Dermis microvascular lymphatic vessel endothelial cell (primary cell): ENCODE data around the gene MORN5. TPM values are rescaled to one million over a fixed set of nuclear protein-coding genes. Genes with fewer than 3 reads are reported as not detected.
A peak's percentile ranks its signal among the peaks of the same experiment; 100 is the strongest.

Experiments
- DNase-seq, 2 donors: peaks; one replicate each; pipeline versions ENCODE4 v3.0.0 to v3.0.0-alpha.2; 2010; ENCODE audit warnings: low read depth in 2 of 2
- total RNA-seq: library from RNA; depleted of rRNA; stranded (reverse); fragments of >200 nt; gene quantifications from 2 replicates; pipeline ENCODE4 v1.2.1, GENCODE V29; 2014

The MORN5 gene
- total RNA-seq, 1 donor from 2014 or later = not detected

DNA sequence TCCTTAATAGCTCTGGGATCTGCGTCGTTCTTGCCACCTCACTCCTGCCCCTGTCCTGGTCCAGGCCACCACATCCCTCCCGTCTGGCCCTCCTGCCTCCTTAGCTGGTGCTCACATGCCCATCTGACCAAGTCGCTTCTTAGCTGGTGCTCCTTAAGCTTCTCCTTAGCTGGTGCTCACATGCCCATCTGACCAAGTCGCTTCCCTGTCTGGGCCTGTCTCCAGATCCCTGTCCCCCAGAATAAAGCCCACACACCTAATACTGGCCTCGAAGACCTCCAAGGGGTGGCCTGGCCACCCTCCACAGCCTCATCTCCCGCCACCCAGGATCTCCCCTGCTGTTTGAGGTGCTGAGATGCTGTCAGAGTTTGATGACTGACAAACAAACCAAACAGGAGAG, 35.2 kb upstream of the MORN5 start:
- no peak for DNase-seq

GRCh38 chr9:122125158-122125508, 34.6 kb upstream of the MORN5 start:
- peak; percentile 45 to 80 for DNase-seq

DNA sequence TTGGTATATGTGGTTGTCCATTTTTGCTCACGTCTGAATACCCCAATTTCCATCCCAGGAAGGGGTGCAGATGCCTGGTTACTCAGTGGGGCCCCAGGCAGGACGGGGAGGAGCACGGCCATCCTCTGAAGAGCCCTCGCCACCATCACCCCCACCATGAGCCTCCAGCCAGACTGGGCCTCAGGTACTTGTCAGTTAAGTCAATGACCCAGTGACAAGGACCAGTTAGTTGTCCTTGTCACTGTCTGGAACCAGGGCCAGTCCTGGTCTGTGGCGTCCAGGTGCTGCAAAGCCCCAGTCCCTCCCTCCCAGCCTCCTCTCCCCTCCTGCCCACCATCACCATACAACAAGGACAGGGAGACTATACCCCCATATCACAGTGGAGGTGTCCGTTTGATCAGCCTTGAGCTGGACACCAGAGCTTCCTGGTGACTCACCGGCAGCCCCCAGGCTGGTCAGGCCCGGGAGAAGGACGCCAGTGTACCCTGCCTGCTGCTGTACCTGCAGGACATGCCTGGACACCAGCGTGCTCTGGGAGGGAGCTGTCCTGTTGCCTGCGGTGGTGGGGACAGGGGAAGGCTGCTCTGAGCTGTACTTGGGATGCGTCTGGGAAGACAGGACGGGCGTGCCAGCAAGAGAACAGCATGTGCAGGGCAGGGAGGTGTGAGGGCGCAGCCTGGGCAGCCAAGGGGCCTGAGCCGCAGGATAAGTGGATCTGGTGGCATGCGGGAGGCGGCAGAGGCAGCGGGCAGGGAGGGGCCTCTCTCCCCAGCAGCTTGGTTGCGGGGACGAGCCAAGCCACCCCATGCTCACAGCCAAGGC, 34.0 kb upstream of the MORN5 start:
- peak in 1 of 2 donors; percentile 59 for DNase-seq

- DNase-seq = no peak
Measured at GRCh38 chr9:122126331-122127261, 33.1 kb upstream of the MORN5 start.

DNA sequence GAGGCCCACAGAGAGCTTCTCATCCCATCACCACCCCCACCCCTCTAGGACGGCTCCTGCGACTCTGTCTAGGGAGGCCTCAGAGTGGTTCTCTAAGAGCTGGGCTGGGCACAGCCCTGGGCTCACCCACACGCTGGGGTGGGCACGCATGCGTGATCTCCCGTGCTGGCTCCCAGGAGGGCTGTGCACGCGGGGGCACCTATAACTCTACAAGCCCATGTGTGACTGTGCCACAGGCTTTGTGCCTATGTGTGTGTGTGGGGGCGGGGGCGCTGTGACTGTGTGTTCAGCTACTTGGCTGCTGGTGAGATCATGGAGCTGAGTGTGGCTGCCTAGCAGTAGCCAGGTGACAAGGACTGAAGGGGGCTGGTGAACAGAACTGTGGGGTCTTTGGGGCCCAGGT, 32.3 kb upstream of the MORN5 start:
- peak in 1 of 2 donors; percentile 32 for DNase-seq

DNA sequence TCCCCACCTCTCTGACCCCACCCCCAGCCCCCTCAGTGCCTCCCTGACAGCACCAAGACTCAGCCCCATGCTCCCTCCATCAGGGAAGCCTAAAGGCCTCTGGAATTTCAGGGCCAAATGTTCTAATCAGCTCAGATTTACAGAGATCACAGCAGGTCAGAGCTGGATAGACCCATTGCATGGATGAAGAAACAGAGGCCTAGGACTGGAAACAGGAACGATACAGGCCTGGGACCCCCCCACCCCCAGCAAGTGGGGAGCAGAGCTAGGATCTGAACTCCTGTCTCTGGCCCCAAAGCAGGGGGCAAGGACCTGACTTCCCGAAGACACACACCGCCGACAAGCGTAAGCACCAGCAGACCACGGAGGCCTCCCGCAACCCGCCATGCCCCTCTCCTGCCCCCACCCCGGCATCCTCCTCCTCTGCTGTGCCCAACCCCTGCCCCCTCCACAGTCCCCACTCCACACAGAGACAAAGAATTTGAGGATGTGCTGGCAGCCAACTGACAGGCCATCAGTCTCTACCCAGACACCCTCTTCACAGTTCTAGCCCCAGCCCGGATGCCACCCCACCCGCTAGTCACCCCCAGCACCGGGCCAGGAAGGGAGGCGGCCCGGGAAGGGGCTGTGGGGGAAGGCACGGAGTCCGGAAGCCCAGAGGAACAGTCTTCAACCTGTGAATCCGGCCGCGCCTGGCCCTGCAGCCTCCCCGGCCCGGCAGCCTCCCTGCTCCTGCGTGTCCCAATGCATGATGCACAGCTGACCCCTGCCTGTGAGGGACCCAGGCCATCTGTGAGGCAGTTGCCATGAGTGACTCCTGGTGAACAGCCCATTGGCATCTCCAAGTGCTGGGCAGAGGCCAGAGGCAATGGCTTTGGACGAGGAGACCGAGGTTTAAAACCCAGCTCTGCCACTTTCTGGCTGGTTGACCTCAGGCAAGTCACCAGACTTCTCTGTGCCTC, 31.4 kb upstream of the MORN5 start:
- DNase-seq = peak in 1 of 2 donors; percentile 32

- DNase-seq = no peak
Measured at GRCh38 chr9:122128969-122129343, 30.8 kb upstream of the MORN5 start.

DNA sequence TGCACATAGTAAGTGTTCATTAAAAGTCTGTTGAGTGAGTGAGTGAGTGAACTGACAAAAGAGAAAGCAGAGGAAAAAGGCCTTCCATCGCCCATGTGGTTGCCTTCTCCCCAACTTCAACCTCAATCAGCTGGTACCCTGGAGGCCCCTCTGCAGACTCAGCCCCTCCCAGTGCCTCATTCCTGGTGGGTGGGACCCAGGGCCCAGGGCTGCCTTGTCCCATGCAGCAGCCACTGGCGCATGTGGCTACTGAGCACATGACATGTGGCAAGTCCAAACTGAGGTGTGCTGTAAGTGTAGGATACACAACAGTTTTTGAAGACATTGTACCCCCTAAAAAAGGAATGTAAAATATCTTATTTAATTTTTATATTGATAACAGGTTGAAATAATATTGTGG, 29.7 kb upstream of the MORN5 start:
- DNase-seq = no peak

- DNase-seq = no peak
Measured at GRCh38 chr9:122130837-122131236, 28.9 kb upstream of the MORN5 start.

DNA sequence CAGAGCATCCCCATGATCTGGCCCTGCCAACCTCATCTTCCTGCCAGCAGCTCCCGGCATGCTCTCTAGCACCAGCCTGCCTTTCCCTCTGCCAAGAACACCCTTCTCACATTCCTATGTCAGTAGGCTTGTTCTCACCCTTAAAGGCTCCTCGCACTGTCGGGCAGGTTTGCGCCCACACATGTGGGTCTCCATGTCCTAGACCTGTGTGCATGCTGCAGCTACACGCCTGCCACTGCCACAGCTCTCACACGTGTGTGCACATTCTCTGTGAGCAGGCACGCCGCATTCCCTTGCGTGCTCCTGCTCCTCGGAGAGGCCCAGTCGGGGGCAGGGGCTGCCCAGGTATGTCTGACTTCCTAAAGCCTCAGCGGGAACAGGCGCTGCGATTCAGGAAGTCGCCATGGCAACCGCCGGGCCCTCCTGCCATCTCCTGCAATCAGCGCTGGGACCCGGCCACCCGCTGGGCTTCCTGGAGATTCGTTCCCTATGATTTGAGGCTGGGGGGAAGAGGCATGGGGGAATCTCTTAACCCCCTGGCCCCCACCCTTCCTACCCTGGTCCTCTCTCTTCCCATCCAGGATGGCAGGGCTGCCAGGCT, 28.2 kb upstream of the MORN5 start:
- no peak for DNase-seq

- DNase-seq = no peak
Measured at GRCh38 chr9:122132539-122132938, 27.2 kb upstream of the MORN5 start.

DNA sequence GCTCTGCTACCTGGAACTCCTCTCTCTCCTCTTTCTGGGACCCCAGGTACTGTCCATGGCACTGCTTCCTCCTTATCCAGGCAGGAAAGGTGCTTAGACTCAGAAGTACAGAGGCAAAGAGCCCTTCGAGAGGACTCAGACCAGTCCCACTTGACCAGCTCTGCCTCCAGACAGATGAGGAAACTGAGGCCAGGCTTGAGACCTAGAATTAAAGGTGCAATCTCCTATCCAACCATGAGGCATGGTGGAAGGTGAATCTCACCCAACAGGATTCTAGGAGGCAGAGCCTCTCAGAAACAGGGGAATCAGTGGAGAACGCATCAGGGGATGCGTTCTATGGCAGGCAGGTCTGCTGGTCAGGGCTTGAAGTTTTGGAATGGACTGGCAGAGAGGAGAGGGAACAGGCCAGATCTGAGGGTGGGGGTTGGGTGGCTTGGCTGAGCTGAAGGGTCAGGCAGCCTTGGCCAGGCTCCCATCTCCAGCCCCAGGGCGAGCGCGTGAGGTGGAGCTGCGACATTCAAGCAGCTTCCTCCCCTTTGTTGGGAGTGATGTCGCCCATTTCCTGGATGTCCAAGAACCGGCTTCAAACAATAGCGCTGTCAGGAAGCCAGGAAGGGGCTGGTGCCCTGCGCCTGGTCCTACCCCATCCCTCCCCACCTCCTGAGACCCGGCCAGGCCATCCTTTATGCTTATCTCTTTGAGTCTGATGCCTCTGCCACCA, 26.3 kb upstream of the MORN5 start:
- peak; percentile 55 to 79 for DNase-seq

GRCh38 chr9:122133984-122134535, 25.6 kb upstream of the MORN5 start:
- DNase-seq = peak; percentile 65 to 74

- DNase-seq = peak in 1 of 2 donors; percentile 36
Measured at GRCh38 chr9:122134822-122135528, 24.7 kb upstream of the MORN5 start.

GRCh38 chr9:122135529-122135859, 24.2 kb upstream of the MORN5 start:
- DNase-seq = no peak

GRCh38 chr9:122138560-122139268, 21.0 kb upstream of the MORN5 start:
- DNase-seq = no peak

GRCh38 chr9:122140368-122141193, 19.1 kb upstream of the MORN5 start:
- DNase-seq = no peak

- no peak for DNase-seq
Measured at GRCh38 chr9:122141671-122142070, 18.0 kb upstream of the MORN5 start.
